Stimulated activated CD4-positive, alpha-beta T cell treated with anti-CD3 and anti-CD28 coated beads, Interleukin-12 subunit alpha, Interleukin-12 subunit beta, amount 100 ng/mL, for 4 hours (primary cell): ENCODE measurements around the gene OGN.
A peak's percentile ranks its signal among the peaks of the same experiment; 100 is the strongest.
"Not testable (repeated sequence)": the region's sequence is repeated elsewhere in the genome, so short reads cannot be mapped to it uniquely, and the experiment has no call there.

ENCODE experiments used
- DNase-seq: peaks from one replicate; pipeline ENCODE4 v3.0.0-alpha.2; 2020

The OGN gene, protein sequence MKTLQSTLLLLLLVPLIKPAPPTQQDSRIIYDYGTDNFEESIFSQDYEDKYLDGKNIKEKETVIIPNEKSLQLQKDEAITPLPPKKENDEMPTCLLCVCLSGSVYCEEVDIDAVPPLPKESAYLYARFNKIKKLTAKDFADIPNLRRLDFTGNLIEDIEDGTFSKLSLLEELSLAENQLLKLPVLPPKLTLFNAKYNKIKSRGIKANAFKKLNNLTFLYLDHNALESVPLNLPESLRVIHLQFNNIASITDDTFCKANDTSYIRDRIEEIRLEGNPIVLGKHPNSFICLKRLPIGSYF

DNA sequence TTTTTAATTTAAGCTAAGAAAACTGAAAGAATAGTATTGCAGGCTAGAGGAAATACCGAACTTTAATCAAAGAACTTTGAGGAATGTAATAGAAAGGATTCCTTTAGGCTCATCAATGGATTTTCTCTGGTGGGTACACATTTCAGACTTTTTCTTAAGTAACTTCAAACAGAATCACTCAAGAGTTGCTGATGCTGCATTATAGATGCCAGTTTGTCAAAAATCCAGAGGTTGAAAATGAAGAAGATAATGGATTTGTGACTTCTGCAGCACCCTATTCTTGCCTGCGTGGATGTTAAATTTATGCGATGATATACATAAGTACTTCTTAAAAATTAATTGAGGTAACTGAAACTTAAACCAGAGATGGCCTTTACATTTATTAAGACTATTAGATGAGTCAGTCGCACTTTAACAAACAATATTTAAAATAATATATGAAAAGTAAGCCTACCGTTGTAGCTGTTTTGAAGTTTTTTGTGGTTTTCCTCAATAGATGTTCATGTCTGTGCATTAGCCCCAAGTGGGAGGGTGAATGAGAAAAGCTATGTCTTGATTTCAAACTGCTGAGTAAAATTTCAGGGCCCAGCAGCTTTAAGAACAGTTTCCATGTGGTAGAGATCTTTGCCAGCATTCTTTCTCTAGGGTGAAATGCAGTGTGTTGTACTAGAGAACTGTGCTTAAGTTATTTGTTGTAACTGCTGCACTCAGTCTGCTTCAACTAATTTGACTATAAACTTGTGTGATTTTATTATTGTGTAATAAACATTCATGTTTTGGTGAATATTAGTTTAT, at the start of gene OGN:
TSS of gene OGN (minus strand) at position 537 of the 795 bp plus-strand sequence. CDS start 1,171 bp downstream, outside the sequence.
- no peak for DNase-seq

DNA sequence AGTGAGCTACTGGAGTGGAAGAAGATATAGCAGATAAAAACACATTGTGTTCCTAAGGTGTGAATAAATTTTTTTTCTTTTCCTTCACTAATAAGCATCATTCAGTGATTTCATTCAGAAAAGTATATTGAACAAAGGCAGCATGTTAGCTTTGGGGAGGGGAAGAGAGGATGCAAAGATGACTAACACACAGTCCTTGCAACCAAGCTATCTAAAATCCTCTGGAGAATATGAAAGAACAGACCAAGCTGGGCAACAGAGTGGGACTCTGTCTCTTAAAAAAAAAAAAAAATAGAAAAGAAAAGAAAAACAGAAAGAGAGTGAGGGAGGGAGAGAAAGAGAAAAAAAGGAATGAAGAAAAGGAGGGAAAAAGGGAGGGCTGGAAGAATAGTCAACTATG, 42.2 kb upstream of the OGN start:
- DNase-seq, result no peak

GRCh38 chr9:92444841-92445240, 40.5 kb upstream of the OGN start:
- DNase-seq, result no peak

DNA sequence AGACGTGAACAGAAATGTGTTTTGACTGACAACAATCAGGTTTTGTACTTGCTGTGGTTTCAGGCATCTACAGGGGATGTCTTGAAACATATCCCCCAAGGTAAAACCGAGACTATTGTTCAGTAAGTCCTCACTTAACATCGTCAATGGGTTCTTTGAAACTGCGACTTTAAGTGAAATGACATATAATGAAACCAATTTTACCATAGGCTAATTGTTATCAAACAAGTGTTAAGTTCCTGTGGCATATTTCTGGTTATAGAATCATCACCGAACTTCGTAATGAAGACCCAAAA, 36.3 kb upstream of the OGN start:
- DNase-seq, result no peak

DNA sequence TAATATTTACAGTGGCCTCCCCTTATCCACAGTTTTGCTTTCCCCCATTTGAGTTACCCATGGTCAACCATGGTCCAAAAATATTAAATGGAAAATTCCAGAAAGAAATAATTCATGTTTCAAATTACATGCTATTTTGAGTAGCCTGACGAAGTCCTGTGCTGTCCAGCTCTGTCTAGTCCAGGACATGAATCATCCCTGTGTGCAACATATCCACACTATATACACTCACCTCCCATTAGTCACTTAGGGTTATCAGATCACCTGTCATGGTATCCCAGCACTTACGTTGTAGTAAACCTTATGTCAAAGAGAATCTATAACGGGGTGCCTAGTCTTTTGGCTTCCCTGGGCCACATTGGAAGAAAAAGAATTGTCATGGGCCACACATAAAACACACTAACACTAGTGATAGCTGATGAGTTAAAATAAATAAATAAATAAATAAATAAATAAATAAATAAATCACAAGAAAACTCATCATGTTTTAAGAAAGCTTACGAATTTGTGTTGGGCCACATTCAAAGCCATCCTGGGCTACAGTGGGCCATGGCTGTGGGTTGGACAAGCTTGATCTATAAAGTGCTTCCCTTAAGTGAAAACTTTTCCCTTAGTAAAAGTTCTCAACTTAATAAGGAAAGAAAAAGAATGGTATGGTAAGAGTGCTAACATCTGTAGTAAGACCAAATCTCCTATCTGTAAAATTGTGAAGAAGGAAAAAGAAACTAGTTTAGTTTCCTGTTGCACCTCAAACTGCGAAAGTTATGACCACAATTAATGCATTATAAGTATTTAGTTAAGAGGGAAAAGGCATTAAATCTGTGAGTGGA, 35.8 kb upstream of the OGN start:
- no peak for DNase-seq

DNA sequence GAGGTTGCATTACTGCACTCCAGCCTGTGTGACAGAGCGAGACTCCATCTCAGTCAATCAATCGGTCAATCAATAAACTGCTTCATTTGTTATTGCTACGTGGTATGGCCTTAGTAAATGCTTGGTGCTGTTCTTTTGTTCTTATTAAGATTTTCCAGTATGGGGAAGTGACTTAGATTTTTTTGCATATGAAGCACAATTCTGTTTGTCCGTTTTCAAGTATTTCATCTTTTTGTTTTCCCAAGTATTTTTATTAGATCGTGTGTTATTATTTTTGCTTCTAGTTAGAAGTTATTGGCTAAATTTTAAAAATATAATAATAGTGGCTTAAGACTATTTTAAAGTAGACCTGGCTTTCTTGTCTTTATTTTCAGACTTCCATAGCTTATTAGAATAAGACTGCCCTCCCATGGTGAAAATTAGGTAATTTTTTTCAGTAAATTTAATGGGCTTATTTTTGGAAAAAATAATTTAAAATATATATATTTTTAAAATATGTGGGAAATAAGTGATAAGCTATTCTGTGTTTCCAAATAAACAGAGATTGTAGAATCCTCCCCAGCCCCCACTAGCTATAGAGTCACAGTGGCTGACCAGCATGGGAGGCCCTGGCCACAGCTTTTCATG, 34.6 kb upstream of the OGN start:
- DNase-seq, result no peak

DNA sequence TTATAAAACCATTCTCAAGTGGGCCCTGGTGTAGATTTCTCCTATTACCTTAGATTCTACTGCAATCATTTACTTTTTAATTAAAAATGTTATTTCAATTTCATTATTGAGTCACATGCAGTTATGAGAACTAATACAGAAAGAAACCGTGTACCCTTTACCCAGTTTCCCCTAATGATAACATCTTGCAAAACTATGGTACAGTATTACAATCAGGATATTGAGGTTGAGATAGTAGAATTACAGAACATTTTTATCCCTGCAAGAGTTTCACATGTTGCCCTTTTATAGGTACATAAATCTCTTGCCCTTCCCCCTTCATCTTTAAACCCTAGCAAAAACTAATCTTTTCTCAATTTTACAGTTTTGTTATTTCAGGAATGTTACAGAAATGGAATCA, 30.9 kb upstream of the OGN start:
- DNase-seq, result no peak

GRCh38 chr9:92432972-92433548, 28.7 kb upstream of the OGN start:
- no peak for DNase-seq

GRCh38 chr9:92432350-92432749, 28.0 kb upstream of the OGN start:
- DNase-seq, result no peak

- DNase-seq, result no peak
Observed at GRCh38 chr9:92429836-92430235, 25.5 kb upstream of the OGN start.

DNA sequence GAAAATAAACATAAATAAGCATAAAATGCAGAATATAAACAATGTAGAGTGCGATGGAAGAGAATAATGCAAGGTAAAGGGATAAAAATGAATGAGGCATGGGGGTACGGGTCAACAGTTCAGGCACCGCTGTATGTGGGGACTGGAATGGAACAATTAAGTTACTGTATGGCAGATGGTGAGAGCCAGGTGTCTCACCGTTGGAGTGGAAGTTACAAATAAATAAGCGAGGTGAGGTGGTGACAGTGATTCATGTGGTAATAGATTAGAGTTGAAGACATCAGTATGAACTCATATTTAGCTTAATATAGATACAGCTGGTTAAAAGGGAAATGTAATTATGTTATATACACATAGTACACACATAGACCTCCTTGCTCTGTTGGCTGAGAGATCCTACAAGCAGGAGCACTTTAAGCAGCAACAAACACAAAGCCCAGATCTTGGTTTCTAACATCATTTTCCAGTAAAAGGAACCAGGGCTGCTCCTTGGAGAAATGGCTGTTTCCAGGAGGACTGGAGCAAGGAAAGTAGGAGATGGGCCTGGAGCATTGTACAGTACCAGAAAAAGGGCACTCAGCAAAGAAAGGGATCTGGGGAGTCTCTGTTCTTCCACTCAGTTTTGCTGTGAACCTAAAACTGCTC, 22.2 kb upstream of the OGN start:
- DNase-seq, result no peak

DNA sequence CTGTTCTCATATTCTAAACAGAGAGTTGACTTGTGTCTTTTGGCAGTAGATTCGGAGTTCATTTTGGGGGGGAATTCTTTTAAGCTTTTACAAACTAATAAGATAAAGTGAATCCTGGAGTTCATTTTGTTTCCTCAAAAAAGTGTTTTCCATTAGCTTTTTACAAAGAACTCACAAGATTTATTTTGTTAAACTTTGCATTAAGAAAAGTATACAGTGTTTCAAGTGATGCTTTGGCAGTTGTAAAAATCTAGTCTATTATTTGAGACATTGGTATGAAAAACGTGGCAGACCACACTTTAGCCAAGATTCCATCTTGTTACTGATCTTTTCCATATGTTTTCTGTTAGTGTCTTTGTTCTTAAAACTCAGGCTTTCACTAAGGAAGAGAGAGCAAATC, 21.1 kb upstream of the OGN start:
- no peak for DNase-seq

GRCh38 chr9:92424340-92424739, 20.0 kb upstream of the OGN start, which contains the start of gene OMD:
Gene OMD, minus strand, starts transcription at chr9:92424471. Its CDS starts 6,913 bp downstream, at chr9:92417558.
- DNase-seq, result no peak

- no peak for DNase-seq
Observed at GRCh38 chr9:92423612-92424011, 19.2 kb upstream of the OGN start.

- no peak for DNase-seq
Observed at GRCh38 chr9:92422611-92423338, 18.4 kb upstream of the OGN start.

DNA sequence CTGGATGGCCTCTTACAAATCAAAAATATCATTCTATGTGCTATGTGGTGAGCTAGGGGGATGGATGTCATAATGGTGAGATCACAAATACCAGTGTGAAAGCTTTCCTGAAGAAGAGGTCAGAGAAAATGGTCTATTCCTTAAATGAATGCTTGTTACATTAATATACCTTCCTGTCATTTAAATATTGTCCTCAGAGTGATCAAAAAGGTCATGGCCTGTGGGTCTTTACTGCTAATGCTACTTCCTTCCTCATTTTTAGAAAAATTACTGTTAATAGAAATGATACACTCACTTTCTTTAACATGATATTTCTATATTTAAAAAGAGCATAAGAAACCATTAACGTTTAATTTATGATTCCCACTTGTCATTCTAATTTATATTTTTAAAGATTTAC, 10.2 kb upstream of the OGN start:
- no peak for DNase-seq

DNA sequence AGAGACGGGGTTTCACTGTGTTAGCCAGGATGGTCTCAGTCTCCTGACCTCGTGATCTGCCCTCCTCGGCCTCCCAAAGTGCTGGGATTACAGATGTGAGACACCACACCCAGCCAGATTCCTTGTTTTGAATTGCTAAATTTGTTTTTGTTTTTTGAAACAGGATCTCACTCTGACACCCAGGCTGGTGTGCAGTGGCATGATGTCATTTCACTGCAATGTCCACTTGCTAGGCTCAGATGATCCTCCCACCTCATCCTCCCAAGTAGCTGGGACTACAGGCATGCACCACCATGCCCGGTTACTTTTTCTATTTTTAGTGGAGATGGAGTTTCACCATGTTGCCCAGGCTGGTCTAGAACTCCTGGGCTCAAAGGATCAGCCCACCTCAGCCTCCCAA, 6.8 kb upstream of the OGN start:
- DNase-seq, result not testable (repeated sequence)

DNA sequence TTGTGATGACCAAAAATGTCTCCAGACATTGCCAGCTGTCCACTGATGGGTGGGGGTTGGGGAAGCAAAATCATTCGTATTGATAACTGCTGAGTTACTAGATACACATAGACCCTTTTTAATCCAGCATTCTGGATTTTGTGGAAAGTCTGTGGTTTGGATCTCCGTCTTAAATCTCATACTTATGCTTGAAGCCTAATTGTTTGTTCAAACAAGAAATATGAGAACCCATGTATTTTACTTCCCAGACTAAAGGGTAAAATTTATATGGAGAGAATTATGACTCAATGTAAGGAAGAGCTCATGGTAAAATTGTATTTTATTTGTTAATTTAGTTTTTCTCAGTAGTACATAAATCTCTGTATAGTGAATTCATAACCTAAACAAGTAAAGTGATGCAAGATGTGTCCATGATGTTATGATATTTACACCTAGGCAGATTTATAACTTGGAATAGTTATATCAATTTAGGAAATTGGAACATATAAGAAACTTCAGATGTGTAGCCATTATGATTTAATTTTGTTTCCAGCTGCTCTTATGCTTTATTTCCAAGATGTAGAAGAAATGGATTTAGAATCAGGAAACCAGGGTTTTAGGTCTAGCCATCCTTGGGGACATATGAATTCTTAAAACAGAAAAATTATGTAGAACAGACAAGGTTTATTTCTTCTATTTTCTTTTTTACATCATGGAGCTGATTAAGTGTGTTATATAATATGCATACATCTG, 4.5 kb upstream of the OGN start:
- no peak for DNase-seq

DNA sequence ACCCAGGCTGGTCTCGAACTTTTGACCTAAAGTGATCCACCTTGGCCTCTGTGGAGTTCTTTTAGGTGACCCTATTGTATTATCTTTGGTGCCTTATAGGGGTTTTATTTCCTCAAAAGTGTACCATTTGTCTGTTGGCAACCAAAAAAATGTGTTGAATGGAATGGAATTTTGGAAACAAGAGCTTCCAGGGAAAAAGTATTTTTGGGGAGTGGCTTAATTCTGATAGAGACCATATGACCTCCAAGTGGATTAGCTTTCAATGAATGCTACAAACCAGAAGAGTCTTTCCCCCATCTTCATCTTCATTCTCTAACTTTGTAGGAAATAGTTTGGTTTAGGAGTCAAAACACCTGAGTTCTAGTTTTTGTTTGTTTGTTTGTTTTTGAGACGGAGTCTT, 3.4 kb upstream of the OGN start:
- DNase-seq, result no peak

DNA sequence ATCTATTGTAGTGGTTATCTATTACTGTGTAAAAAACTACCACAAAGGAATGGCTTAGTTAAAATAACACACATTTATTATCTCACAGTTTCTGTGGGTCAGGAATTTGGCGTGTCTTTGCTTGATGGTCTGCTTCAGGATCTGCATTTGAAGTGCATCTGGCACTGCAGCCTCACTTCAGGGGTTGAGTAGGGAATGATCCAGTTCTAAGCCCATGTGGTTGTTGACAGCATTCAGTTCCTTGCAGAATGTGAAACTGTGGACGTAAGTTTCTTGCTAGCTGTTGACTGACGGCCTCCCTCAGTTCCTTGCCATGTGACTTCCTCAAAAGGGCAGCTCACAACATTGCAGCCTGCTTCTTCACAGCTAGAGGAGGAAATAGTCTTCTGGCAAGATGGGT, 2.1 kb upstream of the OGN start:
- peak; percentile 1 for DNase-seq

GRCh38 chr9:92405818-92406217, 1.4 kb upstream of the OGN start:
- DNase-seq, result no peak
